Activated CD4-positive, alpha-beta memory T cell treated with anti-CD3 and anti-CD28 coated beads, Interleukin-2, amount 10 ng/mL, durations not matched to agents 7 days and 5 days (primary cell): ENCODE measurements around the gene SPEN. TPM values are rescaled to one million over a fixed set of nuclear protein-coding genes. Genes with fewer than 3 reads are reported as not detected.
"Not testable (repeated sequence)": the region's sequence is repeated elsewhere in the genome, so short reads cannot be mapped to it uniquely, and the experiment has no call there.

Experiments
- CTCF ChIA-PET: fragments of 350-600 bp; sonication (Branson Sonifier 250); formaldehyde crosslinking; loops from one replicate; lab custom pipeline; 2021; ENCODE audit warnings: antibody characterized with exemption, inconsistent platforms; lab: Charles Lee
- POLR2A ChIA-PET: fragments of 350-600 bp; sonication (Branson Sonifier 250); formaldehyde crosslinking; loops from one replicate; lab custom pipeline; 2021; ENCODE audit warnings: antibody characterized with exemption; lab: Charles Lee
- DNase-seq: peaks from one replicate; pipeline ENCODE4 v3.0.0-alpha.2; 2020
- H3K27ac Mint-ChIP-seq: one replicate; pipeline ENCODE4 v1.8.0; 2021; ENCODE audit warnings: mild to moderate bottlenecking, mixed read lengths
- H3K27me3 Mint-ChIP-seq: one replicate; pipeline ENCODE4 v1.8.0; 2021; ENCODE audit warnings: mixed read lengths
- H3K36me3 Mint-ChIP-seq: one replicate; pipeline ENCODE4 v1.8.0; 2021; ENCODE audit warnings: low read depth, mixed read lengths
- H3K4me1 Mint-ChIP-seq: one replicate; pipeline ENCODE4 v1.8.0; 2021; ENCODE audit warnings: mixed read lengths
- H3K4me3 Mint-ChIP-seq: one replicate; pipeline ENCODE4 v1.8.0; 2021; ENCODE audit warnings: mild to moderate bottlenecking, mixed read lengths
- H3K9me3 Mint-ChIP-seq: one replicate; pipeline ENCODE4 v1.8.0; 2021; ENCODE audit warnings: mixed read lengths
- total RNA-seq, 2 experiments: library from RNA; stranded (reverse); gene quantifications; one replicate each; pipeline ENCODE4 v1.2.3, GENCODE V29; 2021

Gene SPEN, protein sequence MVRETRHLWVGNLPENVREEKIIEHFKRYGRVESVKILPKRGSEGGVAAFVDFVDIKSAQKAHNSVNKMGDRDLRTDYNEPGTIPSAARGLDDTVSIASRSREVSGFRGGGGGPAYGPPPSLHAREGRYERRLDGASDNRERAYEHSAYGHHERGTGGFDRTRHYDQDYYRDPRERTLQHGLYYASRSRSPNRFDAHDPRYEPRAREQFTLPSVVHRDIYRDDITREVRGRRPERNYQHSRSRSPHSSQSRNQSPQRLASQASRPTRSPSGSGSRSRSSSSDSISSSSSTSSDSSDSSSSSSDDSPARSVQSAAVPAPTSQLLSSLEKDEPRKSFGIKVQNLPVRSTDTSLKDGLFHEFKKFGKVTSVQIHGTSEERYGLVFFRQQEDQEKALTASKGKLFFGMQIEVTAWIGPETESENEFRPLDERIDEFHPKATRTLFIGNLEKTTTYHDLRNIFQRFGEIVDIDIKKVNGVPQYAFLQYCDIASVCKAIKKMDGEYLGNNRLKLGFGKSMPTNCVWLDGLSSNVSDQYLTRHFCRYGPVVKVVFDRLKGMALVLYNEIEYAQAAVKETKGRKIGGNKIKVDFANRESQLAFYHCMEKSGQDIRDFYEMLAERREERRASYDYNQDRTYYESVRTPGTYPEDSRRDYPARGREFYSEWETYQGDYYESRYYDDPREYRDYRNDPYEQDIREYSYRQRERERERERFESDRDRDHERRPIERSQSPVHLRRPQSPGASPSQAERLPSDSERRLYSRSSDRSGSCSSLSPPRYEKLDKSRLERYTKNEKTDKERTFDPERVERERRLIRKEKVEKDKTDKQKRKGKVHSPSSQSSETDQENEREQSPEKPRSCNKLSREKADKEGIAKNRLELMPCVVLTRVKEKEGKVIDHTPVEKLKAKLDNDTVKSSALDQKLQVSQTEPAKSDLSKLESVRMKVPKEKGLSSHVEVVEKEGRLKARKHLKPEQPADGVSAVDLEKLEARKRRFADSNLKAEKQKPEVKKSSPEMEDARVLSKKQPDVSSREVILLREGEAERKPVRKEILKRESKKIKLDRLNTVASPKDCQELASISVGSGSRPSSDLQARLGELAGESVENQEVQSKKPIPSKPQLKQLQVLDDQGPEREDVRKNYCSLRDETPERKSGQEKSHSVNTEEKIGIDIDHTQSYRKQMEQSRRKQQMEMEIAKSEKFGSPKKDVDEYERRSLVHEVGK (N-terminal part only)
- 10 to 100 TPM; 52.1 to 52.5 TPM for total RNA-seq

DNA sequence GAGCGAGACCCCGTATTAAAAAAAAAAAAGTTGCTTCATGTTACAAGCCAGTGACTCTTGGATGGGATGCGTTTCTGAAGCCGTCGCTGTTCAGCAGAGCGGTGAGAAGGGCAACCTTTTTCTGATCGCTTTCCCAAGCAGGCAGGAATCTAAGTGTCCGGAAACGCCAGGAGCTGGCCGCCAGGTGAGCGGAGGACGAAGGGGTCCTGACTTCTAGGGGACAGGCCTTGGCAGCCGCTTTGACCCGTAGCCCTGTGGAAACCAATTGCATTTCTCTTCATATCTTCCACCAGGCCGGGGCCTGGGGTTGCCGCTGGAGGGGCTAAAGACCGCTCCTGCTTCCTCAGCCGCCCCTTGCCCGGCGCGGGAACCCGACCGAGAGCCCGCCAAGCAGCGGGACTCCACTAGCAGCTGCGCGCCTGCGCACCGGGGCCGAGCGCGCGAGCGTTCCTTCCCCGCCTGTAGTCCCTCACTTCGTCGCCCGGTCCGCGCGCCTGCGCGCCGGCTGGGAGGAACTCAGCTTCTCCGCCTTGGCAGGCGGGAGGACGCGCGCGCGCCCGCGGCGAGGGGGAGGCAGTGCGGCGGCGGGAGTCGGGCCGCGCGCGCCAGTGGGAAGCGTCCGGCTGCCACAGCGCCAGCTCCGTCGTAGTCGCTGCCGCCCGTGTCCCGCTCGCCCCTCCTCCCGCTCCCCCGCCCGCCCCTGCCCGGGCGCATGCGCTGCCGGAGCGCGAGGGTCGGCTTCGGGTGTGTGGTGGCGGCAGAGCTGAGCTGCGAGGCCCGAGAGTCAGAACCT, at the start of gene SPEN:
TSS of gene SPEN (plus strand) at position 608 of the 793 bp plus-strand sequence. CDS start 361 bp downstream, outside the sequence.
- H3K27ac Mint-ChIP-seq: peak within 1 kb of the TSS; percentile 95
- H3K27me3 Mint-ChIP-seq: no peaks in the 10 kb centered on the region
- peak within 1 kb of the TSS; percentile 90 for H3K4me3 Mint-ChIP-seq
- CTCF ChIA-PET: interaction anchor here (0.8 to 4.8 kb wide), 5 partner anchors 10 to 111 kb away, joined by 3 to 32 read pairs (median 19); no protein-coding TSS in a partner anchor
- peaks cover 14% of the 10 kb centered on the region for H3K36me3 Mint-ChIP-seq
- H3K9me3 Mint-ChIP-seq: no peaks in the 10 kb centered on the region
- POLR2A ChIA-PET: interaction anchor here (0.6 to 9.9 kb wide), 24 partner anchors 8 to 666 kb away, joined by 3 to 235 read pairs (median 4); partner anchors contain the start of genes FBXO42 and SZRD1
- DNase-seq: peak; percentile 98
- peaks cover 52% of the 10 kb centered on the region for H3K4me1 Mint-ChIP-seq

DNA sequence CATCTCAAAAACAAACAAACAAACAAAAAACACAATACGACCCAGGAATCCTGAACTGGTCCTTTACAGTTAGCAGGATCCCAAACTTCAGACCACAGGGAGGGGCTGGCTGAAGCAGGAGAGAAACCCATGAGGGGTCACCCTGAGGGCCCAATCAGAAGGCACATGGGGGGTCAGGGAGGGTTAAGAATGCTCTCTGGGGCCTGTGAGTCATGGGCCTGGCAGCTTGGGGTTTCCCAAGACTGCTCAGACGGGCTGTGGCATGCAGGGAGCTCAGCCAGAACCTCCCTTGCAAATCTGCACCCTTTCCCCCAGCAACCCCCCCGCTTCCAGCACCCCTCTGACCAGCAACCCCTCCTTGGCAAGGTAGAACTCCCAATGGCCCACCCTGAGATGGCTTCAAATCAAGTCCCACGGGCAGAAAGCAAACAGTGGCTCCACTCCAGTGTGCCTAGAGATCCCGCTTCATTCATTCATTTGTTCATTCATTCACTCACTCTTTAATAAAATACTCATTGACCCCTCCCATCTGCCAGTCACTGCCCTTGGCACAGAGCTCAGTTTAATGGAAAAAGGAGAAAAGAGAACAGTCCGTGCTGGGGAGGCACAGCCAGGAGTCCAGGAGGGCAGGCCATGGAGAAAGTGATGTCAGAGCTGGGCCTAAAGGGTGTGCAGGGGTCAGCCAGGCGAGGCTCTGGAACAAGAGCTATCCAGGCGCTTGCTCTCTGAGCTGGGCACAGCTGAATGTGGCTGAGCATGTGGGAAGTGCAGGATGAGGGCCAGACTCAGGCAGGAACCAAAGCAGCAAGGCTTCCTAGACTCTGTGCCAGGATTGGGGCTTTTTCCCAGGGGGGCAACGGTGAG, 48.3 kb upstream of the SPEN start:
- peaks cover 8% of the 10 kb centered on the region for H3K27me3 Mint-ChIP-seq
- no peak overlapping the region for H3K27ac Mint-ChIP-seq
- ChIA-PET POLR2A (interaction anchor here (0.7 kb wide), 1 partner anchor 176 kb away, joined by 4 read pairs; no protein-coding TSS in a partner anchor), CTCF (interaction anchor here (5.8 kb wide), 1 partner anchor 16 kb away, joined by 18 read pairs; no protein-coding TSS in a partner anchor)
- no peaks in the 10 kb centered on the region for H3K9me3 Mint-ChIP-seq
- H3K4me3 Mint-ChIP-seq: no peak overlapping the region
- no peaks in the 10 kb centered on the region for H3K36me3 Mint-ChIP-seq
- DNase-seq: no peak
- no peaks in the 10 kb centered on the region for H3K4me1 Mint-ChIP-seq

DNA sequence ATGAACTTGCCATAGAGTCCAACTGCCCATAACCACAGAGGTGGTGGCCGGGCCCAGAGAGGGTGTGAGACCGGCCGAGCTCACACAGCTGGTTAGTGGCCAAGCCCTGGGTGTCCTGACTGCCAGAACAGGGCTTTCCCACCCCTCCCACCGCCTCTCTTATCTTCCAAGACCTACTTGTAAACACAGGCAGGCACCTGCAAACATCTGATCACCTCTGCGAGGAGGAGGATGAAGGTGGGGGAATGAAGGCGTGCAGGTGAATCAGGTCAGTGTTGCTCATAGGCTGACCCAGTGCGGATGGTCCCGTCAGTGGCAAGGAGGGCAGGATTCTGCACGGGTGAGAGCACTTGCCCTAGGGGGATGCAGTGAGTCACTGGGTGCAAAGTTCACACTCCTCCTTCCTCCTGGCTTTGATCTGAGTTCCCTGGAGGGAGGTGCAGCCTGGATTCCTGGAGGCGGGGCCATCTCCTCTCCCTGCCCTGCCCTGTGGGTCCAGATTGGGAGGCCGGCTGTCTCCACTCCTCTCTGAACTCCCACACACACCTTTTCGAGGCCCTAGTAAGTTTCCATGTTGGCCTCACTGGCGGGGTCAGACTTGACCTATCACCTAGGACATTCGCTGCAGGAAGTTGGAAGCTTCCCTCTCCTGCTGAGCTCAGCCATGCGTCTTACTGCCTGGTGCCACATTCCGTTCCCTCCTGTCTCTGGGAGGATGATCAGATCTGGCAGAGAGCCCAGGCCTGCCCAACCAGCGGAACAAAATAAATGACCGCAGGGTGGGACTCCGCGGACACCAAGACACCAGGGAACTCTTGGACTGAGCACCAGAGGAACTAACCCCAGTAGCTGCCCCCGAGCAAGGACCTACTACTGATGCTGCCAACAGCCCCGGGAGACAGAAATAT, 47.3 kb upstream of the SPEN start:
- Mint-ChIP-seq H3K27ac (no peak overlapping the region), H3K9me3 (no peaks in the 10 kb centered on the region), H3K36me3 (no peaks in the 10 kb centered on the region), H3K27me3 (peaks cover 8% of the 10 kb centered on the region), H3K4me3 (no peak overlapping the region), H3K4me1 (no peaks in the 10 kb centered on the region)
- no peak for DNase-seq
- POLR2A ChIA-PET: no interaction called here
- CTCF ChIA-PET: interaction anchor here (5.8 kb wide), 1 partner anchor 15 kb away, joined by 18 read pairs; no protein-coding TSS in a partner anchor

DNA sequence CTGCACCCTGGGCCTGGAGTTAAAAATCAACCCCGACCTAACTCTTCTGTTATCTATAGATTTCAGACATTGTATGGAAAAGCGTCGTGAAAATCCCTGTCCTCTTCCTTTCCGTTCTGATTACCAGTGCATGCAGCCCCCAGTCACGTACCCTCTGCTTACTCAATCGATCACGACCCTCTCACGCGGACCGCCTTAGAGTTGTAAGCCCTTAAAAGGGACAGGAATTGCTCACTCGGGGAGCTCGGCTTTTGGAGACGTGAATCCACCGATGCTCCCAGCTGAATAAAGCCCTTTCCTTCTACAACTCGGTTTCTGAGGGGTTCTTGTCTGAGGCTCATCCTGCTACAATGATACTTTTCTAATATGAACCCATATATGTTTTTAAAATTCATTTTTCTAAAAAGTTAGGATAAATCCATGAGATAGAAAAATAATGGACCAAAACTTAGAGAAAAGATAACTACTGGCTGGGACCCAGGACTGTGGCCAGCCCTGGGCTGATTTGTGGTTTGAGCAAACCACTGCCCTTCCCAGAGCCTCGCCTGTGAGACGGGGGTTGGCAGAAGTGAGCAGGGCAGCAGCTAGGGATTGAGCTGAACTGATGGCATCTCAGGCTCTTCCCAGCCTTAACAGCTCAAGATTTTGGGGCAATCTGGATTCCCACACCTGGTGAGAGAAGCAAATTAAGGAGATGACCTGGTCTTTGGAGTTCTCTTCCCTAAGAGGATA, 45.1 kb upstream of the SPEN start:
- no peak overlapping the region for H3K27ac Mint-ChIP-seq
- ChIA-PET POLR2A (interaction anchor here (0.9 kb wide), 1 partner anchor 32 kb away, joined by 3 read pairs; no protein-coding TSS in a partner anchor), CTCF (interaction anchor here (0.7 to 5.8 kb wide), 3 partner anchors 13 to 202 kb away, joined by 3 to 18 read pairs (median 3); partner anchors contain the start of gene SRARP)
- DNase-seq: no peak
- H3K9me3 Mint-ChIP-seq: no peaks in the 10 kb centered on the region
- no peaks in the 10 kb centered on the region for H3K4me1 Mint-ChIP-seq
- no peaks in the 10 kb centered on the region for H3K36me3 Mint-ChIP-seq
- peaks cover 8% of the 10 kb centered on the region for H3K27me3 Mint-ChIP-seq
- no peak overlapping the region for H3K4me3 Mint-ChIP-seq

- ChIA-PET CTCF (interaction anchor here (0.6 to 5.8 kb wide), 5 partner anchors 12 to 201 kb away, joined by 3 to 18 read pairs (median 3); partner anchors contain the start of gene SRARP), POLR2A (interaction anchor here (0.9 kb wide), 1 partner anchor 31 kb away, joined by 3 read pairs; no protein-coding TSS in a partner anchor)
- Mint-ChIP-seq H3K4me3 (no peak overlapping the region), H3K36me3 (no peaks in the 10 kb centered on the region), H3K4me1 (no peaks in the 10 kb centered on the region), H3K27me3 (peaks cover 8% of the 10 kb centered on the region), H3K9me3 (no peaks in the 10 kb centered on the region), H3K27ac (no peak overlapping the region)
- DNase-seq: peak; percentile 26
Measured at GRCh38 chr1:15803380-15803779, 44.1 kb upstream of the SPEN start.

- Mint-ChIP-seq H3K4me1 (no peaks in the 10 kb centered on the region), H3K27me3 (peaks cover 8% of the 10 kb centered on the region), H3K27ac (no peak overlapping the region), H3K4me3 (no peak overlapping the region), H3K9me3 (no peaks in the 10 kb centered on the region), H3K36me3 (no peaks in the 10 kb centered on the region)
- no peak for DNase-seq
- ChIA-PET POLR2A (no interaction called here), CTCF (interaction anchor here (0.6 to 5.8 kb wide), 5 partner anchors 11 to 200 kb away, joined by 3 to 18 read pairs (median 3); partner anchors contain the start of gene SRARP)
Measured at GRCh38 chr1:15804060-15804459, 43.4 kb upstream of the SPEN start.

DNA sequence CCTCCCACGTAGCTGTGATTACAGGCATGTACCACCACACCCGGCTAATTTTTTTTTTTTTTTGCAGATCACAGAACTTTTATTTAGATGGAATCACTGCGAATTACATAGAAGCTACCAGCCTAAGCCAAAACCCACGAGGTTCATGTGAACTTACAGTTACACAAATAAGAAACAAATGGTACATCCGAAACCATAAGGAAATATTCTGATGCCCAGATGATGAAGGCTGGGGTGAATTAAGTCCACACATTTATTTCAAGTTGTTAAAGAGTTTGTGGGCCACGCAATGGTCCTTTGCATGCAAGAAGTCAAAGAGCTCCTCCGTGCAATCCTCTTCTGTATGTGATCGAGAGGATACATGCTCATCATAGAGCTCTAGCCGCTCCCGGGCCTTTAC, 40.4 kb upstream of the SPEN start:
- ChIA-PET CTCF (interaction anchor here (0.7 kb wide), 1 partner anchor 9 kb away, joined by 4 read pairs; no protein-coding TSS in a partner anchor), POLR2A (no interaction called here)
- peaks cover 5% of the 10 kb centered on the region for H3K27me3 Mint-ChIP-seq
- no peak overlapping the region for H3K4me3 Mint-ChIP-seq
- no peak for DNase-seq
- no peak overlapping the region for H3K27ac Mint-ChIP-seq
- H3K36me3 Mint-ChIP-seq: no peaks in the 10 kb centered on the region
- no peaks in the 10 kb centered on the region for H3K9me3 Mint-ChIP-seq
- H3K4me1 Mint-ChIP-seq: no peaks in the 10 kb centered on the region

DNA sequence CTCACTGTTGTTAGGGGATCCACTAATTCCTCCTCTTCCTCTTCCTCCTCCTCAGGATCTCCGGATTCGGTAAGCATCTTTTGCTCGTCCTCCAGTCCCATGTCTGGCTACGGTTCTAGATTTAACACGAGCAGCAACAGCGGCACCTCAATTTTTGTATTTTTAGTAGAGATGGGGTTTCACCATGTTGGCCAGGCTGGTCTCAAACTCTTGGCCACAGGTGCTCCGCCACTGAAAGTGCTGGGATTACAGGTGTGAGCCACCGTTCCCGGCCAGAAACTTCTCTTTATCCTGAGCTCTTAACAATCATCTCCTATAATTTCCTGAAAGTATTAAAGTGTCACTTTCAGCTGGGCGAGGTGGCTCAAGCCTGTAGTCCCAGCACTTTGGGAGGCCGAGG, 40.0 kb upstream of the SPEN start, which contains the start of gene UQCRHL:
TSS of gene UQCRHL (minus strand) at position 101 of the 400 bp plus-strand sequence. CDS start at position 101, 0 bp downstream.
- H3K27me3 Mint-ChIP-seq, H3K9me3 Mint-ChIP-seq, H3K27ac Mint-ChIP-seq, H3K36me3 Mint-ChIP-seq, DNase-seq, H3K4me1 Mint-ChIP-seq, H3K4me3 Mint-ChIP-seq, POLR2A ChIA-PET: not testable (repeated sequence)
- CTCF ChIA-PET: interaction anchor here (0.7 kb wide), 1 partner anchor 9 kb away, joined by 4 read pairs; no protein-coding TSS in a partner anchor

DNA sequence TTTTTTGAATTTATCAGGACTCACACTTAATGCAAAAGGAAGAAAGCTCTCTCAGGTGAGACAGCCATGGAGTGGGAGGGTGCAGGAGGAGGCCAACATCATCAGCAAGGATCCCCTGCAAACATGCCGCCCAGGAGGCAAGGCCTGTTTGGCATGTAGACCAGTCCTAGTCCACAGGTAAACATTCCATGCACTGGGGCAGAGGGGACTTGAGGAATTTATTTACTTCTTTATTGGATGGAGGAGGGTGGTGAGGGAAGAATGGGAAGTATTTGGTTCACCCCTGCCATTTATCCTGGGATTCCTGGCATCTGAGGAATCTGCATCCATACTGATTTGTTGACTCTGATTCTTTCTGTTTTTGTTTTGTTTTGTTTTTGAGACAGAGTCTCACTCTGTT, 38.6 kb upstream of the SPEN start:
- POLR2A ChIA-PET: no interaction called here
- CTCF ChIA-PET: no interaction called here

More for the DNA sequence above, 38.6 kb upstream of the SPEN start:
- no peak overlapping the region for H3K27ac Mint-ChIP-seq
- H3K27me3 Mint-ChIP-seq: no peaks in the 10 kb centered on the region
- no peaks in the 10 kb centered on the region for H3K4me1 Mint-ChIP-seq
- DNase-seq: no peak
- H3K4me3 Mint-ChIP-seq: no peak overlapping the region
- H3K9me3 Mint-ChIP-seq: no peaks in the 10 kb centered on the region
- no peaks in the 10 kb centered on the region for H3K36me3 Mint-ChIP-seq
